ENCODE measurements around the gene GAPDHS. TPM values are rescaled to one million over a fixed set of nuclear protein-coding genes. Genes with fewer than 3 reads are reported as not detected.

GAPDHS gene
- total RNA-seq, 1 experiment from 2014 or later, result not detected

DNA sequence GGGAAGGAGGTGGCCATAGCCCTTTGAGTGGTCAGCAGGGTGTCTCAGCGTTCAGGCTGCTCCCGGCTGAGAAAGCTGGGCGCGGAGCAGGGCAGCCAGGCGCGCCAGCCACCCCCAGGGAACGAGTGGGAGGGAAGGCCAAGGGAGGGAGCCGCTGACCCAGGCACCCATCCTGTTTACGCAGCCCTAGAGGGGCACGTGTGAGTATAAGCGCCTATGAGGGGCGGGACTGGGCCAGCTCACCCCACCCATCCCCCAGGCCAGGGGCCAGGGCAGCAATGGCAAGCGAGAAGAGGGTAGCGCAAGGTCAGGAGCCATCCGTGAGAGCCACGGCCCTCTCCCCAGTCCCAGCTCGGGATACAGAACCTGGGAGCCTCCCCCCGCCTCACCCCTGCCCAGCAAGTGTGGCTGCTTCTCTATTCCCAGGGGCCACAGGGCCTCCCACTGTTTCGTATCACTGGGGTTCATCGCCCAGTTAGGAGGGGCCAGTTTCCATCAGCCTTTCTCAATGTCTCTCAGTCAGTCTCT is 18.9 kb upstream of the GAPDHS start:
- DNase-seq (ENCODE audit: low read depth, low spot score) (no peak), ATAC-seq (no peak)
- Histone ChIP-seq H3K9me2 (ENCODE audit: insufficient read depth) (no peaks in the 10 kb centered on the region), H4K20me1 (ENCODE audit: insufficient read depth) (no peaks in the 10 kb centered on the region), H3K27me3 (ENCODE audit: insufficient read depth, low read length) (no peaks in the 10 kb centered on the region), H3K4me2 (ENCODE audit: low read length) (peak overlapping the region; percentile 64), H2AFZ (ENCODE audit: low read depth, low read length, poor library complexity, severe bottlenecking) (no peak overlapping the region), H3K27ac (ENCODE audit: low read depth, low read length) (peak overlapping the region; percentile 31; the same call in 1 of the 2 replicates), H3K9ac (ENCODE audit: low read length) (peak overlapping the region; percentile 39; the same call in 1 of the 2 replicates), H3K9me3 (ENCODE audit: control insufficient read depth in 1 of 2, insufficient read depth in 1 of 2, low read depth in 1 of 2, low read length in 2 of 2) (no peaks in the 10 kb centered on the region), H3K79me2 (ENCODE audit: insufficient read depth, low read length) (peaks cover 7% of the 10 kb centered on the region), H3K4me1 (ENCODE audit: control insufficient read depth in 1 of 2, insufficient read depth in 2 of 2, low read length in 2 of 2) (peaks cover 17 to 50% of the 10 kb centered on the region in 2 experiments), H3K4me3 (replicated peaks in 1 of 2; ENCODE audit: low read depth in 1 of 2, low read length in 2 of 2) (peak overlapping the region; percentile 23 to 37), H3K36me3 (ENCODE audit: control insufficient read depth in 1 of 2, insufficient read depth in 2 of 2, low read length in 2 of 2) (no peaks in the 10 kb centered on the region)
- ChIA-PET RAD21 (ENCODE audit: low non-redundant PET in 1 of 2, low total read pairs in 2 of 2, uncharacterized antibody in 2 of 2, unreplicated experiment in 2 of 2) (no interaction called here), CTCF (no interaction called here), POLR2A (no interaction called here)
- BruUV-seq (replicated peaks), result no TSS peak
- intact Hi-C loops (cut with micrococcal nuclease), result no loop called here
- TF ChIP-seq, protein P1, sequence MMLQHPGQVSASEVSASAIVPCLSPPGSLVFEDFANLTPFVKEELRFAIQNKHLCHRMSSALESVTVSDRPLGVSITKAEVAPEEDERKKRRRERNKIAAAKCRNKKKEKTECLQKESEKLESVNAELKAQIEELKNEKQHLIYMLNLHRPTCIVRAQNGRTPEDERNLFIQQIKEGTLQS (IDR thresholded peaks at IDR 0.05), result no peak
- TF ChIP-seq CBX3 (IDR thresholded peaks at IDR 0.05; ENCODE audit: low read depth) (no peak), SP1 (IDR thresholded peaks at IDR 0.05; ENCODE audit: low read depth) (no peak), JUND (IDR thresholded peaks at IDR 0.05) (no peak), RAD21 (IDR thresholded peaks at IDR 0.05; ENCODE audit: low read depth) (no peak), YY1 (IDR thresholded peaks at IDR 0.05; ENCODE audit: extremely low read depth, insufficient replicate concordance, low read depth, low read length) (no peak), EZH2phosphoT487 (IDR thresholded peaks at IDR 0.05; ENCODE audit: borderline replicate concordance) (no peak), ZBTB33 (IDR thresholded peaks at IDR 0.05; ENCODE audit: extremely low read depth, insufficient replicate concordance, low read length) (no peak), EZH2 (IDR thresholded peaks at IDR 0.05) (no peak), FOSL1 (IDR thresholded peaks at IDR 0.05; ENCODE audit: low read depth) (no peak), ZNF274 (IDR thresholded peaks at IDR 0.05; ENCODE audit: low read depth, low read length) (no peak), SIN3A (IDR thresholded peaks at IDR 0.05; ENCODE audit: low read depth) (no peak)
- TF ChIP-seq, protein P2, sequence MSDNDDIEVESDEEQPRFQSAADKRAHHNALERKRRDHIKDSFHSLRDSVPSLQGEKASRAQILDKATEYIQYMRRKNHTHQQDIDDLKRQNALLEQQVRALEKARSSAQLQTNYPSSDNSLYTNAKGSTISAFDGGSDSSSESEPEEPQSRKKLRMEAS (IDR thresholded peaks at IDR 0.05), result no peak
- TF ChIP-seq, protein P3, sequence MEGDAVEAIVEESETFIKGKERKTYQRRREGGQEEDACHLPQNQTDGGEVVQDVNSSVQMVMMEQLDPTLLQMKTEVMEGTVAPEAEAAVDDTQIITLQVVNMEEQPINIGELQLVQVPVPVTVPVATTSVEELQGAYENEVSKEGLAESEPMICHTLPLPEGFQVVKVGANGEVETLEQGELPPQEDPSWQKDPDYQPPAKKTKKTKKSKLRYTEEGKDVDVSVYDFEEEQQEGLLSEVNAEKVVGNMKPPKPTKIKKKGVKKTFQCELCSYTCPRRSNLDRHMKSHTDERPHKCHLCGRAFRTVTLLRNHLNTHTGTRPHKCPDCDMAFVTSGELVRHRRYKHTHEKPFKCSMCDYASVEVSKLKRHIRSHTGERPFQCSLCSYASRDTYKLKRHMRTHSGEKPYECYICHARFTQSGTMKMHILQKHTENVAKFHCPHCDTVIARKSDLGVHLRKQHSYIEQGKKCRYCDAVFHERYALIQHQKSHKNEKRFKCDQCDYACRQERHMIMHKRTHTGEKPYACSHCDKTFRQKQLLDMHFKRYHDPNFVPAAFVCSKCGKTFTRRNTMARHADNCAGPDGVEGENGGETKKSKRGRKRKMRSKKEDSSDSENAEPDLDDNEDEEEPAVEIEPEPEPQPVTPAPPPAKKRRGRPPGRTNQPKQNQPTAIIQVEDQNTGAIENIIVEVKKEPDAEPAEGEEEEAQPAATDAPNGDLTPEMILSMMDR (IDR thresholded peaks at IDR 0.05 in 2 of 3, conservative IDR thresholded peaks at IDR 0.05 in 1 of 3; ENCODE audit: borderline replicate concordance in 1 of 3, insufficient read depth in 1 of 3, low read depth in 2 of 3, low read length in 2 of 3), result no peak
